Measurements from ENCODE around the gene BOD1L2.

GRCh38 chr18:57194070-57194469, 47.2 kb downstream of the BOD1L2 start:
- TF ChIP-seq CTCF (conservative IDR thresholded peaks at IDR 0.05; ENCODE audit: low read length) (no peak), EZH2phosphoT487 (IDR thresholded peaks at IDR 0.05; ENCODE audit: borderline replicate concordance) (no peak)

Measured in Loucy (cell line).